Measurements from ENCODE around the gene NID1. TPM values are rescaled to one million over a fixed set of nuclear protein-coding genes. Genes with fewer than 3 reads are reported as not detected.

The NID1 gene
- total and polyA plus RNA-seq, 2 of the 4 experiments (the other 2 are of a cell fraction): 21.9 to 83.3 TPM

- Histone ChIP-seq H3K4me3 (ENCODE audit: insufficient read depth, low read depth, low read length) (peak overlapping the region; percentile 78), H4K5ac (ENCODE audit: low read depth, low read length) (no peak overlapping the region), H3K4me2 (ENCODE audit: low read depth, low read length) (peak overlapping the region; percentile 75), H2BK20ac (ENCODE audit: low read depth, low read length) (peak overlapping the region; percentile 9), H2AK5ac (ENCODE audit: low read depth, low read length) (peak overlapping the region; percentile 65; the same call in 1 of the 2 replicates), H2BK5ac (ENCODE audit: low read depth, low read length, poor library complexity, severe bottlenecking) (peak overlapping the region; percentile 36), H3K27me3 (ENCODE audit: control insufficient read depth, insufficient read depth, low read length) (no peaks in the 10 kb centered on the region), H4K91ac (ENCODE audit: insufficient read depth, low read depth, low read length) (peak overlapping the region; percentile 55), H3K18ac (ENCODE audit: low read depth, low read length) (peak overlapping the region; percentile 0; the same call in 1 of the 2 replicates), H2BK15ac (ENCODE audit: low read depth, low read length) (0 out of 3 replicates have a peak overlapping the region, but pooled peaks have one; percentile 1), H3K27ac (ENCODE audit: insufficient read depth, low read length) (peak overlapping the region; percentile 50), H3K9me3 (ENCODE audit: control insufficient read depth, insufficient read depth, low read length) (no peaks in the 10 kb centered on the region), H3K79me1 (ENCODE audit: low read depth in 1 of 2, low read length in 2 of 2) (peaks cover 30 to 32% of the 10 kb centered on the region in 2 experiments), H3K14ac (replicated peaks; ENCODE audit: low read depth, low read length) (peak overlapping the region; percentile 67), H3K4ac (ENCODE audit: low read depth, low read length) (peak overlapping the region; percentile 70), H2AFZ (replicated peaks; ENCODE audit: low read length, poor library complexity) (peak overlapping the region; percentile 97), H3K4me1 (ENCODE audit: control insufficient read depth, insufficient read depth, low read length) (peaks cover 5% of the 10 kb centered on the region), H3K36me3 (ENCODE audit: control insufficient read depth, insufficient read depth, low read length) (no peaks in the 10 kb centered on the region), H3K23ac (ENCODE audit: low read depth, low read length) (peak overlapping the region; percentile 66), H4K8ac (ENCODE audit: low read depth in 2 of 2, low read length in 2 of 2) (peak overlapping the region; percentile 3 to 64; a peak in 3 of 4 replicates), H3K56ac (ENCODE audit: extremely low read depth, insufficient read depth, low read length) (peak overlapping the region; percentile 74), H2BK120ac (ENCODE audit: low read depth, low read length) (peak overlapping the region; percentile 44), H2AK9ac (replicated peaks; ENCODE audit: low read depth, low read length, poor library complexity) (peak overlapping the region; percentile 91), H3K9ac (ENCODE audit: low read depth, low read length) (peak overlapping the region; percentile 73), H3K9me1 (ENCODE audit: insufficient read depth, low read length) (no peaks in the 10 kb centered on the region), H4K20me1 (ENCODE audit: insufficient read depth, low read length) (no peaks in the 10 kb centered on the region)
- ChIA-PET POLR2A (ENCODE audit: unreplicated experiment) (no interaction called here), CTCF (no interaction called here)
- dilution Hi-C loops (cut with HindIII; ENCODE audit: low sequenced_read_pairs, unreplicated experiment): no loop called here
- no CpG with 5 or more reads among the region's 6 CpGs for WGBS, 2 experiments (ENCODE audit: extremely low coverage in 2 of 2, insufficient read length in 1 of 2)
- no TSS peak for BruUV-seq (replicated peaks)
- in situ Hi-C loops (cut with MboI; ENCODE audit: low sequenced_read_pairs): no loop called here
- TF ChIP-seq MAFK (IDR thresholded peaks at IDR 0.05; ENCODE audit: low read depth, low read length) (no peak), MXI1 (IDR thresholded peaks at IDR 0.05; ENCODE audit: borderline replicate concordance, low read depth, low read length) (no peak), CTCF (conservative IDR thresholded peaks at IDR 0.05; ENCODE audit: low read depth, low read length) (no peak), RAD21 (IDR thresholded peaks at IDR 0.05; ENCODE audit: low read length) (no peak), RFX5 (IDR thresholded peaks at IDR 0.05; ENCODE audit: low read depth, low read length) (no peak), CEBPB (IDR thresholded peaks at IDR 0.05; ENCODE audit: low read depth, low read length) (no peak), SMC3 (IDR thresholded peaks at IDR 0.05; ENCODE audit: low read depth, low read length) (no peak), MAZ (IDR thresholded peaks at IDR 0.05; ENCODE audit: borderline replicate concordance, low read depth, low read length) (no peak), FOS (IDR thresholded peaks at IDR 0.05; ENCODE audit: low read depth, low read length) (no peak), BHLHE40 (IDR thresholded peaks at IDR 0.05; ENCODE audit: low read depth, low read length) (no peak), USF2 (IDR thresholded peaks at IDR 0.05; ENCODE audit: low read depth, low read length) (no peak), POLR2A (IDR thresholded peaks at IDR 0.05; ENCODE audit: low read depth, low read length) (no peak), RCOR1 (IDR thresholded peaks at IDR 0.05; ENCODE audit: insufficient replicate concordance, low read length) (no peak), NFE2L2 (IDR thresholded peaks at IDR 0.05; ENCODE audit: low read depth, low read length) (no peak), CHD1 (IDR thresholded peaks at IDR 0.05; ENCODE audit: low read depth, low read length) (no peak), ELK1 (IDR thresholded peaks at IDR 0.05; ENCODE audit: borderline replicate concordance, low read depth, low read length) (no peak)
- DNase-seq: no peak
- intact Hi-C loops (cut with micrococcal nuclease): no loop called here
- no peak for ATAC-seq (ENCODE audit: low read depth)
These were observed 1.4 kb downstream of the NID1 start for GRCh38 chr1:236063551-236063918.
